OCI-LY7 (cell line): ENCODE results near the gene ATL2.

Source experiments
- EZH2phosphoT487 ChIP-seq: fragments of 200-600 bp; sonication (generic); IDR thresholded peaks from 2 replicates; pipeline ENCODE4 v1.6.1; 2018; ENCODE audit warnings: low read depth, borderline replicate concordance, mild to moderate bottlenecking, mixed run types, antibody characterized with exemption, low read length, moderate library complexity, mixed read lengths
- TF ChIP-seq, protein P1 (sequence below): fragments of 200-600 bp; sonication (generic); conservative IDR thresholded peaks from 2 replicates; pipeline ENCODE4 v1.5.1; 2014; ENCODE audit warnings: mild to moderate bottlenecking, antibody characterized with exemption, low read length, moderate library complexity, mixed read lengths

DNA sequence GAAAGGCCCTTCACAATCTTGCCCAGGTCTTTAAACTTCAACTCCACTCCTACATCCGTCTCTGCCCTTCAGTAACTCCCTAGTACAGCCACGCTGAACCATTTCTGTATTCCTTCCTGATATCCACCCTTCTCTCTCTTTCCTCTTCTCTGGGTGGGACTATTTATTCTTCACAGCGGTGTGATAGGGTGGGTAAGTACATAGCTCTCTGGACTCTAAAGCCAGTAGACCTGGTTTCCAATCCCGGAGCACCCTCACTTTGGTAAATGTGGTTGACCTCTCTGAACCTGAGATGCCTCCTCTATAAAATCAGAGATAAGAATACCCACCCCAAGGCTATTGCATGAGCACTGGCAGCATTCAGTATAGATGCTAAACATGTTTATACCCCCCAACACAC lies 86.7 kb downstream of the ATL2 start:
- TF ChIP-seq, protein P1, sequence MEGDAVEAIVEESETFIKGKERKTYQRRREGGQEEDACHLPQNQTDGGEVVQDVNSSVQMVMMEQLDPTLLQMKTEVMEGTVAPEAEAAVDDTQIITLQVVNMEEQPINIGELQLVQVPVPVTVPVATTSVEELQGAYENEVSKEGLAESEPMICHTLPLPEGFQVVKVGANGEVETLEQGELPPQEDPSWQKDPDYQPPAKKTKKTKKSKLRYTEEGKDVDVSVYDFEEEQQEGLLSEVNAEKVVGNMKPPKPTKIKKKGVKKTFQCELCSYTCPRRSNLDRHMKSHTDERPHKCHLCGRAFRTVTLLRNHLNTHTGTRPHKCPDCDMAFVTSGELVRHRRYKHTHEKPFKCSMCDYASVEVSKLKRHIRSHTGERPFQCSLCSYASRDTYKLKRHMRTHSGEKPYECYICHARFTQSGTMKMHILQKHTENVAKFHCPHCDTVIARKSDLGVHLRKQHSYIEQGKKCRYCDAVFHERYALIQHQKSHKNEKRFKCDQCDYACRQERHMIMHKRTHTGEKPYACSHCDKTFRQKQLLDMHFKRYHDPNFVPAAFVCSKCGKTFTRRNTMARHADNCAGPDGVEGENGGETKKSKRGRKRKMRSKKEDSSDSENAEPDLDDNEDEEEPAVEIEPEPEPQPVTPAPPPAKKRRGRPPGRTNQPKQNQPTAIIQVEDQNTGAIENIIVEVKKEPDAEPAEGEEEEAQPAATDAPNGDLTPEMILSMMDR, result no peak
- no peak for TF ChIP-seq EZH2phosphoT487
